H1 (cell line): ENCODE measurements around the gene GPC1. TPM values are rescaled to one million over a fixed set of nuclear protein-coding genes. Genes with fewer than 3 reads are reported as not detected.

Experiments used
- CTCF ChIA-PET: fragments of 300-600 bp; sonication (Branson Sonifier 250); formaldehyde crosslinking; loops from one replicate; lab custom pipeline; 2021; ENCODE audit not compliant: partially characterized antibody; lab: Charles Lee
- POLR2A ChIA-PET: fragments of 300-600 bp; sonication (Branson Sonifier 250); formaldehyde crosslinking; loops from one replicate; lab custom pipeline; 2021; ENCODE audit warnings: inconsistent platforms; ENCODE audit not compliant: partially characterized antibody; lab: Charles Lee
- DNase-seq, 2 experiments: peaks; one replicate each; pipeline versions ENCODE4 v3.0.0 to v3.0.0-alpha.2; 2010 to 2022; ENCODE audit warnings: low spot score in 2 of 2, low read depth in 1 of 2, mixed read lengths in 1 of 2
- FAIRE-seq: peaks from 2 replicates; lab custom pipeline; 2011; peaks lifted over from hg19 to GRCh38; lab: Jason Lieb, UNC
- H2AFZ ChIP-seq: 2 replicates; pipeline ENCODE4 v1.8.1; 2012; ENCODE audit warnings: low read length, inconsistent platforms
- H2AK5ac ChIP-seq: 2 replicates; pipeline ENCODE4 v1.6.1; 2013; ENCODE audit warnings: low read depth, low read length
- H2BK120ac ChIP-seq: replicated peaks from 2 replicates; pipeline ENCODE3; 2013; ENCODE audit warnings: low read depth, low read length, inconsistent platforms
- H2BK12ac ChIP-seq: 2 replicates; pipeline ENCODE4 v1.6.1; 2013; ENCODE audit warnings: low read depth, low read length
- H2BK15ac ChIP-seq: 2 replicates; pipeline ENCODE4 v1.6.1; 2013; ENCODE audit warnings: low read length
- H2BK20ac ChIP-seq: 2 replicates; pipeline ENCODE4 v1.6.1; 2013; ENCODE audit warnings: low read length
- H2BK5ac ChIP-seq: 2 replicates; pipeline ENCODE4 v1.6.1; 2013; ENCODE audit warnings: low read depth, low read length
- H3K14ac ChIP-seq: 2 replicates; pipeline ENCODE4 v1.6.1; 2013; ENCODE audit warnings: inconsistent platforms; ENCODE audit not compliant: insufficient read length
- H3K18ac ChIP-seq: 2 replicates; pipeline ENCODE4 v1.6.1; 2013; ENCODE audit warnings: low read length; ENCODE audit errors: extremely low read depth
- H3K23ac ChIP-seq: 2 replicates; pipeline ENCODE4 v1.6.1; 2013; ENCODE audit warnings: inconsistent platforms; ENCODE audit not compliant: insufficient read length
- H3K23me2 ChIP-seq: 2 replicates; pipeline ENCODE4 v1.6.1; 2013; ENCODE audit warnings: low read depth, low read length
- H3K27ac ChIP-seq: 2 replicates; pipeline ENCODE4 v1.6.1; 2011; ENCODE audit warnings: low read depth, low read length, inconsistent platforms
- H3K27me3 ChIP-seq, 4 experiments: replicated peaks in 1 of 4; 1 replicate in 1 of 4; 2 replicates in 3 of 4; pipeline versions ENCODE4 v1.6.1 to v1.8.1; 2011 to 2013; ENCODE audit warnings: low read length in 3 of 4, mild to moderate bottlenecking in 3 of 4, inconsistent platforms in 2 of 4, mixed read lengths in 2 of 4, moderate library complexity in 1 of 4; ENCODE audit not compliant: control insufficient read depth in 3 of 4, insufficient read depth in 3 of 4; ENCODE audit errors: extremely low read depth in 1 of 4
- H3K36me3 ChIP-seq, 4 experiments: 2 replicates each; pipeline versions ENCODE4 v1.6.1 to v1.8.1; 2011 to 2013; ENCODE audit warnings: mild to moderate bottlenecking in 4 of 4, low read length in 3 of 4, moderate library complexity in 2 of 4, control low read depth in 1 of 4, inconsistent platforms in 1 of 4; ENCODE audit not compliant: insufficient read depth in 4 of 4, control insufficient read depth in 2 of 4
- H3K4ac ChIP-seq: replicated peaks from 2 replicates; pipeline ENCODE3; 2013; ENCODE audit warnings: low read length, low read depth, mixed read lengths, inconsistent platforms; ENCODE audit not compliant: insufficient read length
- H3K4me1 ChIP-seq, 4 experiments: replicated peaks in 1 of 4; 1 replicate in 1 of 4; 2 replicates in 3 of 4; pipeline versions ENCODE4 v1.6.1 to v1.8.1; 2011 to 2013; ENCODE audit warnings: low read length in 3 of 4, inconsistent platforms in 2 of 4, mixed read lengths in 1 of 4; ENCODE audit not compliant: insufficient read depth in 4 of 4, control insufficient read depth in 3 of 4
- H3K4me2 ChIP-seq, 2 experiments: 2 replicates each; pipeline versions ENCODE4 v1.6.1 to v1.8.1; 2011 to 2013; ENCODE audit warnings: low read depth in 2 of 2, low read length in 2 of 2, control low read depth in 1 of 2, inconsistent platforms in 1 of 2, mild to moderate bottlenecking in 1 of 2; ENCODE audit not compliant: insufficient read depth in 1 of 2
- H3K4me3 ChIP-seq, 4 experiments: fragments of 200-600, 300-600 bp in 1 of 4; sonication (generic), shearing (Covaris generic), sonication (Bioruptor Twin) in 1 of 4; 2 replicates each; pipeline versions ENCODE4 v1.5.1 to v1.8.1; 2011 to 2016; ENCODE audit warnings: low read length in 4 of 4, low read depth in 3 of 4, control low read depth in 2 of 4, inconsistent platforms in 2 of 4, mild to moderate bottlenecking in 2 of 4, mixed read lengths in 1 of 4, moderate library complexity in 1 of 4; ENCODE audit not compliant: insufficient read depth in 2 of 4; ENCODE audit errors: extremely low read depth in 1 of 4
- H3K56ac ChIP-seq: replicated peaks from 2 replicates; pipeline ENCODE3; 2013; ENCODE audit warnings: low read depth, mild to moderate bottlenecking, mixed read lengths, low read length, inconsistent platforms; ENCODE audit not compliant: insufficient read length
- H3K79me1 ChIP-seq: 2 replicates; pipeline ENCODE4 v1.6.1; 2013; ENCODE audit warnings: low read depth, low read length, control low read depth
- H3K79me2 ChIP-seq, 2 experiments: 2 replicates each; pipeline versions ENCODE4 v1.6.1 to v1.8.1; 2012 to 2013; ENCODE audit warnings: low read length in 2 of 2, mild to moderate bottlenecking in 2 of 2, inconsistent platforms in 1 of 2; ENCODE audit not compliant: insufficient read depth in 2 of 2, control insufficient read depth in 1 of 2
- H3K9ac ChIP-seq, 4 experiments: replicated peaks in 1 of 4; 1 replicate in 1 of 4; 2 replicates in 3 of 4; pipeline versions ENCODE4 v1.6.1 to v1.8.1; 2011 to 2013; ENCODE audit warnings: low read depth in 3 of 4, low read length in 3 of 4, control low read depth in 2 of 4, mild to moderate bottlenecking in 2 of 4, moderate library complexity in 2 of 4, inconsistent platforms in 1 of 4; ENCODE audit errors: extremely low read depth in 1 of 4
- H3K9me3 ChIP-seq, 2 experiments: 2 replicates each; pipeline versions ENCODE4 v1.6.1 to v1.8.1; 2012 to 2013; ENCODE audit warnings: mild to moderate bottlenecking in 2 of 2, moderate library complexity in 2 of 2, control low read depth in 1 of 2, inconsistent platforms in 1 of 2, low read depth in 1 of 2, low read length in 1 of 2, mixed read lengths in 1 of 2; ENCODE audit not compliant: insufficient read depth in 2 of 2
- H4K20me1 ChIP-seq, 2 experiments: replicated peaks in 1 of 2; 2 replicates each; pipeline versions ENCODE3 to v1.8.1; 2011 to 2013; ENCODE audit warnings: inconsistent platforms in 2 of 2, low read length in 2 of 2, mild to moderate bottlenecking in 1 of 2; ENCODE audit not compliant: insufficient read depth in 2 of 2, control insufficient read depth in 1 of 2
- H4K5ac ChIP-seq: 2 replicates; pipeline ENCODE4 v1.6.1; 2013; ENCODE audit warnings: low read length, low read depth, mixed read lengths, inconsistent platforms; ENCODE audit not compliant: insufficient read length
- H4K8ac ChIP-seq: 2 replicates; pipeline ENCODE4 v1.8.0; 2013; ENCODE audit warnings: mild to moderate bottlenecking, moderate library complexity, low read length, inconsistent platforms; ENCODE audit not compliant: insufficient read depth; ENCODE audit errors: extremely low read depth
- H4K91ac ChIP-seq: replicated peaks from 2 replicates; pipeline ENCODE3; 2013; ENCODE audit warnings: low read length, mixed read lengths, inconsistent platforms; ENCODE audit not compliant: insufficient read length
- E2F6 ChIP-seq: IDR thresholded peaks from 2 replicates; pipeline ENCODE4 v1.6.1; 2012; ENCODE audit warnings: inconsistent platforms
- EP300 ChIP-seq, 2 experiments: IDR thresholded peaks; 1 replicate in 1 of 2; 2 replicates in 1 of 2; pipeline ENCODE4 v1.6.1; 2011 to 2012; ENCODE audit warnings: low read depth in 2 of 2, low read length in 2 of 2, mild to moderate bottlenecking in 2 of 2, borderline replicate concordance in 1 of 2, inconsistent platforms in 1 of 2, moderate library complexity in 1 of 2
- FOSL1 ChIP-seq: IDR thresholded peaks from 2 replicates; pipeline ENCODE4 v1.6.1; 2011; ENCODE audit warnings: mild to moderate bottlenecking, low read depth, low read length, moderate library complexity; ENCODE audit not compliant: insufficient read depth
- JUND ChIP-seq: IDR thresholded peaks from 2 replicates; pipeline ENCODE4 v1.6.1; 2011; ENCODE audit warnings: mild to moderate bottlenecking, improper control_type of control experiment, low read length
- MAX ChIP-seq: IDR thresholded peaks from 2 replicates; pipeline ENCODE4 v1.6.1; 2012; ENCODE audit warnings: inconsistent platforms
- SRF ChIP-seq: IDR thresholded peaks from 2 replicates; pipeline ENCODE4 v1.6.1; 2011; ENCODE audit warnings: mild to moderate bottlenecking, low read depth, low read length, moderate library complexity
- TAF7 ChIP-seq: optimal IDR thresholded peaks from 2 replicates; pipeline ENCODE3; 2011; ENCODE audit warnings: low read depth, mild to moderate bottlenecking, inconsistent platforms, low read length, moderate library complexity, borderline replicate concordance
- TBP ChIP-seq: IDR thresholded peaks from 2 replicates; pipeline ENCODE4 v1.6.1; 2011; ENCODE audit warnings: low read depth, low read length, improper control_type of control experiment
- USF2 ChIP-seq: IDR thresholded peaks from 2 replicates; pipeline ENCODE4 v1.6.1; 2011; ENCODE audit warnings: low read length, improper control_type of control experiment
- WGBS, 2 experiments: shearing (Covaris generic) in 1 of 2; methylation state at CpG; one replicate each; pipeline versions ENCODE4 v1.1.6 to v1.1.7; 2013 to 2015; ENCODE audit warnings: low lambda C conversion rate in 2 of 2, mixed read lengths in 2 of 2, inconsistent platforms in 1 of 2, low coverage in 1 of 2, missing lambda C conversion rate in 1 of 2; ENCODE audit not compliant: insufficient replicate concordance in 2 of 2, insufficient coverage in 1 of 2, insufficient read length in 1 of 2; ENCODE audit errors: extremely low coverage in 1 of 2, missing lambda C conversion rate in 1 of 2; 5-methylcytosine and 5-hydroxymethylcytosine counted together
- polyA plus RNA-seq, 7 experiments: library from polyadenylated mRNA; depleted of rRNA in 3 of 7; stranded (reverse) in 5 of 7; unstranded in 2 of 7; fragments of >200 nt in 5 of 7; fragments of 200-250 nt in 2 of 7; gene quantifications; 1 replicate in 5 of 7; 2 replicates in 1 of 7; 4 replicates in 1 of 7; pipeline versions ENCODE4 v1.2.1 to v1.2.3, GENCODE V29; 2011 to 2013; ENCODE audit warnings: missing spikeins in 2 of 7, mixed read lengths in 2 of 7
- total RNA-seq: library from RNA; stranded (reverse); fragmentation: NEBNext Ultra II Directional; extraction: Animal tissue kit (Norgen Biotek cat#: 25700); gene quantifications from 2 replicates; pipeline ENCODE4 v1.2.1, GENCODE V29; 2021

GPC1 gene
- total and polyA plus RNA-seq, 2 of the 8 experiments (the other 6 are each of a cell fraction or from before 2014, with no cell fraction given), result 21.9 to 28.3 TPM

- DNase-seq (no peak), FAIRE-seq (no peak)
- Histone ChIP-seq H3K27me3 (no peaks in the 10 kb centered on the region), H3K9ac (no peak overlapping the region), H4K20me1 (no peaks in the 10 kb centered on the region), H3K4ac (no peak overlapping the region), H3K79me2 (no peaks in the 10 kb centered on the region), H3K23ac (no peak overlapping the region), H3K9me3 (no peaks in the 10 kb centered on the region), H3K4me3 (no peak overlapping the region), H2BK12ac (no peak overlapping the region), H3K79me1 (no peaks in the 10 kb centered on the region), H3K27ac (no peak overlapping the region), H3K18ac (no peak overlapping the region), H2BK5ac (no peak overlapping the region), H2BK120ac (no peak overlapping the region), H4K5ac (no peak overlapping the region), H2BK15ac (no peak overlapping the region), H2AK5ac (no peak overlapping the region), H3K36me3 (no peaks in the 10 kb centered on the region), H3K23me2 (no peaks in the 10 kb centered on the region), H3K4me1 (no peaks in the 10 kb centered on the region; a peak in 1 of 7 replicates), H3K14ac (no peak overlapping the region), H3K4me2 (no peak overlapping the region), H2BK20ac (no peak overlapping the region), H2AFZ (no peak overlapping the region), H3K56ac (no peak overlapping the region), H4K91ac (no peak overlapping the region), H4K8ac (peak overlapping the region; percentile 28; the same call in 1 of the 2 replicates)
- ChIA-PET CTCF (no interaction called here), POLR2A (no interaction called here)
- WGBS, 2 experiments, result 89% methylated on average over 9 of the region's 9 CpGs; no CpG with 5 or more reads in 1 of the 2 experiments
- TF ChIP-seq EP300 (IDR thresholded peaks at IDR 0.05; ENCODE audit: borderline replicate concordance in 1 of 2, low read depth in 2 of 2, low read length in 2 of 2) (no peak), E2F6 (no peak), MAX (no peak), TAF7 (no peak), FOSL1 (no peak), USF2 (no peak), TBP (no peak), SRF (no peak), JUND (no peak)
Observed at GRCh38 chr2:240397542-240397916, 37.9 kb upstream of the GPC1 start.
